ENCODE data around the gene KIF26A.

KIF26A gene

GRCh38 chr14:104138098-104138717 is at the start of gene KIF26A:
KIF26A (plus strand) TSS chr14:104138587; CDS start chr14:104138723, 136 bp downstream.
- Mint-ChIP-seq H3K36me3 (ENCODE audit: low read depth) (no peaks in the 10 kb centered on the region), H3K27ac (no peak within 1 kb of the TSS), H3K4me1 (peaks cover 3% of the 10 kb centered on the region), H3K27me3 (peaks cover 31% of the 10 kb centered on the region), H3K9me3 (no peaks in the 10 kb centered on the region), H3K4me3 (peak within 1 kb of the TSS; percentile 1)
- ATAC-seq (peak; percentile 21), DNase-seq (peak; percentile 53)

GRCh38 chr14:104090071-104090748 is 48.2 kb upstream of the KIF26A start:
- Mint-ChIP-seq H3K27ac (no peak overlapping the region), H3K9me3 (no peaks in the 10 kb centered on the region), H3K36me3 (ENCODE audit: low read depth) (no peaks in the 10 kb centered on the region), H3K27me3 (peaks cover 8% of the 10 kb centered on the region), H3K4me1 (peaks cover 3% of the 10 kb centered on the region), H3K4me3 (no peak overlapping the region)
- no peak for ATAC-seq
- no peak for DNase-seq

GRCh38 chr14:104091061-104091926 is 47.1 kb upstream of the KIF26A start:
- Mint-ChIP-seq H3K27ac (no peak overlapping the region), H3K36me3 (ENCODE audit: low read depth) (no peaks in the 10 kb centered on the region)

GRCh38 chr14:104091927-104092771 is 46.2 kb upstream of the KIF26A start:
- Mint-ChIP-seq H3K9me3 (no peaks in the 10 kb centered on the region), H3K27me3 (no peaks in the 10 kb centered on the region), H3K36me3 (ENCODE audit: low read depth) (no peaks in the 10 kb centered on the region), H3K4me1 (peaks cover 3% of the 10 kb centered on the region), H3K27ac (no peak overlapping the region), H3K4me3 (no peak overlapping the region)
- DNase-seq = no peak
- ATAC-seq = no peak

More at GRCh38 chr14:104091061-104091926, 47.1 kb upstream of the KIF26A start:
- H3K4me3 Mint-ChIP-seq = no peak overlapping the region
- peaks cover 3% of the 10 kb centered on the region for H3K4me1 Mint-ChIP-seq
- no peak for DNase-seq
- ATAC-seq = no peak
- H3K27me3 Mint-ChIP-seq = peaks cover 8% of the 10 kb centered on the region
- H3K9me3 Mint-ChIP-seq = no peaks in the 10 kb centered on the region

- H3K4me3 Mint-ChIP-seq = no peak overlapping the region
- no peak for ATAC-seq
- H3K4me1 Mint-ChIP-seq = peaks cover 3% of the 10 kb centered on the region
- H3K9me3 Mint-ChIP-seq = no peaks in the 10 kb centered on the region
- H3K27me3 Mint-ChIP-seq = no peaks in the 10 kb centered on the region
- H3K36me3 Mint-ChIP-seq (ENCODE audit: low read depth) = no peaks in the 10 kb centered on the region
- no peak overlapping the region for H3K27ac Mint-ChIP-seq
- DNase-seq = no peak
Observed at GRCh38 chr14:104092931-104093365, 45.4 kb upstream of the KIF26A start.

- peaks cover 3% of the 10 kb centered on the region for H3K4me1 Mint-ChIP-seq
- no peaks in the 10 kb centered on the region for H3K27me3 Mint-ChIP-seq
- no peak for ATAC-seq
- DNase-seq = no peak
- H3K9me3 Mint-ChIP-seq = no peaks in the 10 kb centered on the region
- no peak overlapping the region for H3K4me3 Mint-ChIP-seq
- H3K27ac Mint-ChIP-seq = no peak overlapping the region
- no peaks in the 10 kb centered on the region for H3K36me3 Mint-ChIP-seq (ENCODE audit: low read depth)
Observed at GRCh38 chr14:104093366-104094055, 44.9 kb upstream of the KIF26A start.

GRCh38 chr14:104094056-104094708 is 44.2 kb upstream of the KIF26A start:
- Mint-ChIP-seq H3K27ac (no peak overlapping the region), H3K9me3 (no peaks in the 10 kb centered on the region), H3K4me3 (no peak overlapping the region), H3K36me3 (ENCODE audit: low read depth) (no peaks in the 10 kb centered on the region), H3K4me1 (peaks cover 3% of the 10 kb centered on the region), H3K27me3 (no peaks in the 10 kb centered on the region)
- ATAC-seq (no peak), DNase-seq (no peak)

GRCh38 chr14:104094709-104095425 is 43.5 kb upstream of the KIF26A start:
- Mint-ChIP-seq H3K4me3 (no peak overlapping the region), H3K27ac (no peak overlapping the region)
- DNase-seq = peak; percentile 86

GRCh38 chr14:104095426-104096310 is 42.7 kb upstream of the KIF26A start:
- Mint-ChIP-seq H3K36me3 (ENCODE audit: low read depth) (no peaks in the 10 kb centered on the region), H3K9me3 (no peaks in the 10 kb centered on the region), H3K4me1 (peaks cover 3% of the 10 kb centered on the region), H3K27me3 (no peaks in the 10 kb centered on the region), H3K27ac (no peak overlapping the region), H3K4me3 (no peak overlapping the region)
- ATAC-seq (no peak), DNase-seq (no peak)

More at GRCh38 chr14:104094709-104095425, 43.5 kb upstream of the KIF26A start:
- Mint-ChIP-seq H3K9me3 (no peaks in the 10 kb centered on the region), H3K4me1 (peaks cover 3% of the 10 kb centered on the region), H3K36me3 (ENCODE audit: low read depth) (no peaks in the 10 kb centered on the region), H3K27me3 (no peaks in the 10 kb centered on the region)
- ATAC-seq = peak; percentile 42

GRCh38 chr14:104096318-104096717 is 42.1 kb upstream of the KIF26A start:
- H3K4me1 Mint-ChIP-seq = peaks cover 3% of the 10 kb centered on the region
- ATAC-seq = no peak
- no peaks in the 10 kb centered on the region for H3K9me3 Mint-ChIP-seq
- no peaks in the 10 kb centered on the region for H3K36me3 Mint-ChIP-seq (ENCODE audit: low read depth)
- H3K27ac Mint-ChIP-seq = no peak overlapping the region
- H3K4me3 Mint-ChIP-seq = no peak overlapping the region
- no peaks in the 10 kb centered on the region for H3K27me3 Mint-ChIP-seq
- DNase-seq = no peak

- H3K27ac Mint-ChIP-seq = no peak overlapping the region
- H3K9me3 Mint-ChIP-seq = no peaks in the 10 kb centered on the region
- ATAC-seq (no peak), DNase-seq (no peak)
- H3K4me1 Mint-ChIP-seq = peaks cover 3% of the 10 kb centered on the region
- H3K27me3 Mint-ChIP-seq = no peaks in the 10 kb centered on the region
- H3K36me3 Mint-ChIP-seq (ENCODE audit: low read depth) = no peaks in the 10 kb centered on the region
- H3K4me3 Mint-ChIP-seq = no peak overlapping the region
Observed at GRCh38 chr14:104096751-104097700, 41.4 kb upstream of the KIF26A start.
